Fibroblast of skin of left quadriceps (primary cell): Measurements from ENCODE around the gene TTLL7.

ENCODE experiments used
- DNase-seq, 2 experiments: peaks; one replicate each; pipeline ENCODE4 v3.0.0-alpha.2; 2013; ENCODE audit warnings: low read depth in 2 of 2

Gene TTLL7, protein sequence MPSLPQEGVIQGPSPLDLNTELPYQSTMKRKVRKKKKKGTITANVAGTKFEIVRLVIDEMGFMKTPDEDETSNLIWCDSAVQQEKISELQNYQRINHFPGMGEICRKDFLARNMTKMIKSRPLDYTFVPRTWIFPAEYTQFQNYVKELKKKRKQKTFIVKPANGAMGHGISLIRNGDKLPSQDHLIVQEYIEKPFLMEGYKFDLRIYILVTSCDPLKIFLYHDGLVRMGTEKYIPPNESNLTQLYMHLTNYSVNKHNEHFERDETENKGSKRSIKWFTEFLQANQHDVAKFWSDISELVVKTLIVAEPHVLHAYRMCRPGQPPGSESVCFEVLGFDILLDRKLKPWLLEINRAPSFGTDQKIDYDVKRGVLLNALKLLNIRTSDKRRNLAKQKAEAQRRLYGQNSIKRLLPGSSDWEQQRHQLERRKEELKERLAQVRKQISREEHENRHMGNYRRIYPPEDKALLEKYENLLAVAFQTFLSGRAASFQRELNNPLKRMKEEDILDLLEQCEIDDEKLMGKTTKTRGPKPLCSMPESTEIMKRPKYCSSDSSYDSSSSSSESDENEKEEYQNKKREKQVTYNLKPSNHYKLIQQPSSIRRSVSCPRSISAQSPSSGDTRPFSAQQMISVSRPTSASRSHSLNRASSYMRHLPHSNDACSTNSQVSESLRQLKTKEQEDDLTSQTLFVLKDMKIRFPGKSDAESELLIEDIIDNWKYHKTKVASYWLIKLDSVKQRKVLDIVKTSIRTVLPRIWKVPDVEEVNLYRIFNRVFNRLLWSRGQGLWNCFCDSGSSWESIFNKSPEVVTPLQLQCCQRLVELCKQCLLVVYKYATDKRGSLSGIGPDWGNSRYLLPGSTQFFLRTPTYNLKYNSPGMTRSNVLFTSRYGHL

DNA sequence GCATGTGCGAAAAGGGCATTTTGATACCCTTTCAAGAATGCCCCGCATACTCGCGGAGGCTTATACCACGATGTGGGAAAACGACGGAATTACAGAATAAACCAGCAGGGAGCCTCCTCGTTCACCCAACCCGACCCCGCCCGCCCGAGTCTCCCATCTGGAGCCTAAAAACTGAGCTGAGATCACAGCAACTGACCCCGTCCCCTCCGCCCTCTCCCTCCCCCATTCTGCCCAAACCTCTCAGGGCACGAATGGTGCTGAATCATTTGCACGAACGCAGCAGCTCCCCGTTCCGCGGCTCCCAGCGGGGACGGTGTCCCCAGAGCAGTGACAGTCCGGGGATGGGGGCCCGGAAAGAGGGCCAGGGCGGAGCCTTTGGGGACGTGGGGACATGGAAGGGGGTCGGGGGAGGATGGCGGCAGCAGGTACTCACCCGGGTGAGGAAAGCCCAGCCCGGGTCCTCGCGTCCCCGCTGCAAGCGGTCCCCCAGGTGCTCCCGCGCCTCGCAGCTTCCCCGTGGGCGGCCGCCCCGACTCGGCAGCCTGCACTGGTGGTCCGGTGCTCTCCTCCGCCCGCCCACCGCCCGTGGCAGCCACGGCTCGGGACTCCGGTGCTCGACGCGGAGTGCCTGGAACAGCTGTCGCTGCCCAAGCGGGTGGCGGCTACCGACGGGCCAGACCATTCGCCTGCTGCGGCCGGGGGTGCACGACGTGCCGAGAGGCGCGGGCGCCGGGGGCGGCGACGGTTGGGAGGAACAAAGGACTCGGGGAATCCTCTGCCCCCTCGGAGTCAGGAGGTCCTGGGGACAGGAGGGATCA, at the start of gene TTLL7:
Gene TTLL7, minus strand, starts transcription at position 635 of the 818 bp plus-strand sequence. CDS start 46,921 bp downstream, outside the sequence.
- peak in 1 of 2 experiments; percentile 34 for DNase-seq

GRCh38 chr1:84042461-84042860, 43.5 kb upstream of the TTLL7 start:
- no peak for DNase-seq

DNA sequence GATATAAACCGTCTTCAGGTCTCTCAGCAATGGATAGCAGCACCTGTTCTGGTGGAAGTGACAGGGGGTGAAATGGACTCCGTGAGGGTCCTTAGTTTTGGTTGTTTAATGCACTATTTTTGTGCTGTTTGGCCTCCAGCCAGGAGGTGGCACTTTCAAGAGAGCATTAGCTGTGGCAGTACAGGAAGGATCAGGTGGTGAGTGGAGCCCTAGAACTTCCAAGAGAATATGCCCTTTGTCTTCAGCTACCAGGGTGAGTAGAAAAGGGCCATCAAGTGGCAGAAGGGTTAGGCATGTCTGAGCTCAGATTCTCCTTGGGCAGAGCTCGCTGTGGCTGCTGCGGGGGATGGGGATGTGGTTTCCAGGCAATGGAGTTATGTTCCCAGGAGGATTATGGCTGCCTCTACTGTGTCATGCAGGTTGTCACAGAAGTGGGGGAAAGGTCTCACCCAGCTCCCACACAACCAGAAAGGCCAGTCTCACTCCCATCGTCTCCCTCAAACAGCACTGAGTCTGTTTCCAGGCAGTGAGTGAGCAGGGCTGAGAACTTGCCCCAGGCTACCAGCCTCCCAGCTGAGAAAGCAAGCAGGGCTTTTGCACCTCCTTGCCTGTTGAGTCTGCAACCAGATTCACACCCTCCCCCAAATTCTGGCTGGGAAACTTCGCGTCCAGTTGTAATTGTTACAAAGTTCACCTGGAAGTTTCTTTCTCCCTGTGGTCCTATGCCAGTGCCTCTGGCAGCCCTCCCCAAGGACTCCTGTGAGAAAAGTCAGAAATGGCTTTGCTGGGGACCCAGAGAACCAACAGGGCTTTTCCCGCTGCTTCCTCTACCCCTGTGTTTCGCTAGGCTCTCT, 39.1 kb upstream of the TTLL7 start:
- no peak for DNase-seq

GRCh38 chr1:84031802-84032327, 32.9 kb upstream of the TTLL7 start:
- no peak for DNase-seq

DNA sequence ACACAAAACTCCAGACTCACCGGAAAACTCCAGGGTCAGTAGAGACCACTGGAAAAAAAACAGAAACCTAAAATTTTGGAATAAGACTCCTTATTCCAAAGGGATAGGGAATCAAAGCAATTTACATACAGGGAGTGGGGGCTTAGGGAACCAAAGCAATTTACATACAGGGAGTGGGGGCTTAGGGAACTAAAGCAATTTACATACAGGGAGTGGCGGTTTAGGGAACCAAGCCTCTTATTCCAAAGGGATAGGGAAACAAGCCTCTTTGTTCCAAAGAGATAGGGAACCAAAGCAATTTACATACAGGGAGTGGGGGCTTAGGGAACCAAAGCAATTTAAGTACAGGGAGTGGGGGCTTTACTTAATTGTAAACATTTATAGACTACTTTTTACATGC, 28.4 kb upstream of the TTLL7 start:
- DNase-seq, result no peak

DNA sequence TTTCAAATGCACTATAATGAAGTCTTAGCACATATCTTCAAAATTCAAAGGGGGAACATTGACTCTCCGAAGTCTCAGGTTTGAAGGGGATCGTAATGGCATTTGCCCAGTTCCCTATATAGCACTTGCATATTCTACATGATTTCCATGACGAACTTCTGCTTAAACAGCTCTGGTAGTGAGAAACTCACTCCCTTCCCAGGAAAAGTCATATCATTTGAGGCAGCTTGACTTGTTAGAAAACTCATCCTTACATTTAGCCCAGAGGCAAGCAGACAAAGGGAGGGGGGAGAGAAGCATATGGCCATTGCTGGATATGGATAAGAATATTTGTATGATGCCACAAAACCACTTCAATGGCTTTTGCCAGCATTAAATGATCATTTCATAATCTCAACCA, 27.0 kb upstream of the TTLL7 start:
- no peak for DNase-seq

GRCh38 chr1:84021822-84022221, 22.9 kb upstream of the TTLL7 start:
- DNase-seq, result no peak

DNA sequence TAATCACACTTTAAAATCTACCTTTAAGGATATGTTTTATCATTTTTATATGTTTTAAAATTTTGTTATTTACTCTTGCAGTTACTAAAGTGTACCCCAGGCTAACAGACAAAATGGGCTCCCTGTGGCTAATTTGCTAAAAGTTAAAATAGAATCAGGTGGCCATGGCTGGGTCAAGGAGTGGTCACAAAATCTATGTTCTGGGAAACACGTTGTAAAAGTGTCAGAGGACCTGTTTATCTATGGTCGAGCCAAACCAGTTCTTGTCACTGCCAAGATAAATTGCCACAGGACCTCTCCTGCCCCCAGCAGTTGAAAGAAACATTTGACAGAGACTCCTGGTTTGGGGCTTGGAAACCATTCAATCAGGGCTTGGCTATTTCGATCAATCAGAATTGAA, 21.2 kb upstream of the TTLL7 start:
- DNase-seq, result no peak

DNA sequence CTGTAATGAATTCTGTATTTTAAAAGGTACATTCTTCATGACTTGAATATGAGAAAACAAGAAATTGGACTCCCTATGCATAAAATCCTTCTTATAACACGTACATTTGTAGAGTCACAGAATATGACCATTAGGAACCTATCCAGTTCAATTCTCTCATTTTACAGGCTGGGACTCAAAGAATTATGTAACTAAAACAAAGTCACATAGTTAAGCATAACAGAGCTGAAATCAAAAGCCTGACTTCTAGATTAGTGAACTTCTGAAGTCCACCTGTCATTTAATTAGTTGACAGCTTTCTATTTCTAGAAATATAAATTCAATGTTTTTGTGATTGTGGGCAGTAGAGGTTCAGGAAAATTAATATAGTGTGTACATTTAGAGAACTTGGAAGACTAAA, 20.3 kb upstream of the TTLL7 start:
- no peak for DNase-seq

GRCh38 chr1:84013708-84014107, 14.8 kb upstream of the TTLL7 start:
- DNase-seq, result no peak

DNA sequence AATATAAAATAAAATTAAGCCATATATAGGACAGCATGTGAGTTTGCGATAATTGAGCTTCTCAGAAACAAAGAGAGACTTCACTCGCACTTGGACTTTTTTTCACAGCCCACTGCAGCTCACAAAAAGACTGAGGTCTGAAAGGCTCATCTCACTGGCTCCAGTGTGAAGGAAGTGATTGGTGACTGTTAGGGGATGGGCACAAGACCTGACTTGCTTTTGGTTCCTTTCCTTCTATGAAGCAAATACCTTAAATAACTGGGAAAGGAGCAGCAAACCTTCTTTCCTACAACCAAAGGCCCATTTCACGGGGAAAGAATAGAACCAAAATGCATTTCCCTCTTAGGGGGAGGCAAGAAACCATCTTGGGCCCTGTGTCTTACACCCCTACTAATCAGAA, 13.1 kb upstream of the TTLL7 start:
- DNase-seq, result no peak

DNA sequence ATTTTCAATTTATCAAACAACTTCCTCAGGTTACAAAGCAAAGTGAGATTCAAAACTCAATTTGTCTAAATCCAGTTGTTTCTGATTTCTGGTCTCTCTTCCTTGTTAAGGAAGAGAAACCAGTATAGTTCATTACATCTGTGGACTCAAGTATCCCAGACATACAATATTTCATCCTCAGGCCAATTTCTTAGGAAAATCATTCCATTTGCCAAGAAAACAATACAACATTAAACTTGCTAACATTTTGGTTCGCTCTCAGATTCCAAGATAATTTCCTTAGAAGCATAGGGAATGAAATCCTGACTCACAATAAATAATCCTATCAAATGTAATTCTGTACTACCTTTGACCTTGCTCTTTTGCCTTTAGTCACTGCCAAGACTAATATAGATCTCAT, 11.2 kb upstream of the TTLL7 start:
- no peak for DNase-seq

- DNase-seq, result no peak
Observed at GRCh38 chr1:84008631-84009030, 9.7 kb upstream of the TTLL7 start.

DNA sequence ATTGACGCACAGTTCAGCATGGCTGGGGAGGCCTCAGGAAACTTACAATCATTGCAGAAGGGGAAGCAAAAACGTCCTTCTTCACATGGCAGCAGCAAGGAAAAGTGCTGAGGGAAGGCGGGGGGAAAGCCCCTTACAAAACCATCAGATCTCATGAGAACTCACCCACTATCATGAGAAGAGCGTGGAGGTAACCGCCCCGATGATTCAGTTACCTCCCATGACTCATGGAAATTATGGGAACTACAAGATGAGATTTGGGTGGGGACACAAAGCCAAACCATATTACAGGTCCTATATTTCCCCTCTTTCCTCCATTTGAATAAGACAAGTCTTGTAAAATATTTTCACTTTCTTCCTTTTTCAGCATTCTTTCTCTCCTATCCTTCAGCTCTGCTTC, 7.7 kb upstream of the TTLL7 start:
- DNase-seq, result no peak

DNA sequence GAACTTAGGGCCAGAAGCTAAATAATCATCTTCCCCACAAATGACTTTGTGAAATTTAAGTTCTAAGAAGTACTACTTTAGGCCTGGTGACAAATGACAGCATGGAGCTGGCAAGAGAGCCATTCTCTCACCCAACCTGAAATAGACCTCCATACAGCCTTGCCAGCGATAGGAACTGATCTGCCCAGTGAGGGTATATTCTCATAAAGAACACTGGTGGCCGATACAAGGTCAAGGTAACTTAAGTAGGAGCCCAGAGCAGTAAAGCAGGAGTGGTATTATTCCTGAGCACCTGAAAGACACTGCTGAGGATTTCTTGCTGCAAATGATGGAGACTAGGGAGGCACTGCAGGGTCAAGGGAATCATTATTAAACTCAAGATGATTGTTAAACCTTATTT, 2.6 kb upstream of the TTLL7 start:
- no peak for DNase-seq

DNA sequence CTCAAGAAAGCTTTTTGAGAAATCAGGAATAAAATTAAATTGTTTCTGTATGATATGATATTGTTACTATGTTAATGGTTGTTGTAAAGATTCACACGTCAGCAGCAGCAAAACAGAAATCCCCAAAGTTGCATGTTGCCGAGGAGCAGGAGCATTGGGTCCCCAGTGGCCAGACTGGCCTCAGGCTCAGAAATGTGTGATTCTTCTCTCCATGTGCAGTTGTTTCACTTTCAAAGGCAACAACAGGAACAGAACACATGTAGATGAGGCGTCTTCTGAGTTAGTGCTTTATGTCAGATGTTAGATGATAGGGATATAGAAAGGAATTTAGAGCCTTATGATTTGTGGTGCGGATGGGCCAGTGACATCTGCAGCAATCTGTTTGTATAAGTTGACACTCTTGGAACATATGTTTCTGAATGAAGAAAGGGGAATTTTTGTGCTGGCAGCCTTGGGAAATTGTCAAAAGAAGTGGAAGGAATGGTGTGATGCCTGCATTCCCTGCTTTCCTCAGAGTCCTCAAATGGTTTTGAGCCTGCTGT, 2.1 kb upstream of the TTLL7 start:
- DNase-seq, result no peak

GRCh38 chr1:84000196-84000885, 1.4 kb upstream of the TTLL7 start:
- no peak for DNase-seq

DNA sequence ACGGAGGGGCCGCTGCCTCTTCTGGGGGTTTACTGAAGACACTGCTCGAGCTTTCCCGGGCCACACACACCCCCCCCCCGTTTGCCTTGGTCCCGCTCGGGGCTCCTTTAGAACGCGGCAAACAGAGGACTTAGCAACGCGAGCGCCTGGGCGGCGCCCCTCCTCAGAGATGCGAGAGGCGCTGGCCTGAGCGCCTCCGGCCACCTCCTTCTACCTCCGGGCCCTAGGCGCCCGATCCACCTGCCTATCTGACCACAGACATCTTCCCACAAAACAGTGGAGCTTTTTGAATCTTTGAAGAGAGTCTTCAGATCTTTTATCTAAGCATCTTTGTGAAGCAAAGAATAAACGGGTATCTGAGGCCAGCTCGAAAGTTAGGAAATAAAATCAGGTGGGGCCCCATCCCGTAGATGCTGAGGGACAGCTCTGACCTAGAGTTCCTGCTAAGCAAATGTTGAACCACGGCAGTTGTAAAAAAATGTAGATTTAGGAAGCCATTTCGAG, 436 bp upstream of the TTLL7 start:
- peak in 1 of 2 experiments; percentile 55 for DNase-seq

GRCh38 chr1:83998205-83998497, 781 bp downstream of the TTLL7 start:
- no peak for DNase-seq

GRCh38 chr1:83997631-83998030, 1.3 kb downstream of the TTLL7 start:
- DNase-seq, result no peak
